Measurements from ENCODE around the gene ALDH1L1.

DNA sequence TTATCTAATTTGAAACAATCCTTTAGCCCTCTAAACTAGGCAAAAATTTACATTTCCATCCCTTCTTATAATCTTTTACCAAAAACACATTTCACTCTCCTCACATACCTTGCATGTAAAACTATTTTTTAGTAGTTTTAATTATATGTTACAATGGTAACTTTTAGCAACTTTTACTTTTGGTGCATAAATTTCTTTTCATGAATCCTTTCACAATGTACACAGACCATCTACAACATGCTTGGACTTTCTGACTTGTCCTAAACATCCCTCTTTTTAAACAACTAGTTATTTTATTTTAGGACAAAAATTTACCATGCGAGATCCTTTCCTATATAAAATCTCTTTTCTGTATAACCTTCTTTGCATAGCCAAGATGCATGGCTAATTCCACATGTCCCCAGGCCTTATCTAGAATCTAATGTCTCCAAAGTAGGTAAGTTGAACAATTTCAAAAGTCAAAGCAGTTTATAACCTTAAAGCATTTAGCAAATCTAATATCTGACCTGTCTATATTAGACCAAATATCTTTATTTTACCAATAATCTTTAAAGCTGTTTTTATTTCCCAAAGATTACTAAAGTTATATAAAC, 14.4 kb upstream of the ALDH1L1 start:
- TF ChIP-seq ZNF274 (IDR thresholded peaks at IDR 0.05; ENCODE audit: low read depth, low read length) (no peak), YY1 (IDR thresholded peaks at IDR 0.05; ENCODE audit: insufficient read depth, insufficient read length) (no peak)
